Parathyroid adenoma (tissue), 2 donors: Measurements from ENCODE around the gene ARFIP1.
"Not testable (repeated sequence)": the region's sequence is repeated elsewhere in the genome, so short reads cannot be mapped to it uniquely, and the experiment has no call there.

ENCODE experiments used
- H2AFZ ChIP-seq: fragments of 300-600 bp; sonication (generic); one replicate; pipeline ENCODE4 v1.7.0; 2017; ENCODE audit warnings: antibody characterized with exemption, mild to moderate bottlenecking
- H3K27ac ChIP-seq: fragments of 300-600 bp; sonication (generic); one replicate; pipeline ENCODE4 v1.7.0; 2017
- H3K27me3 ChIP-seq: fragments of 300-600 bp; sonication (generic); one replicate; pipeline ENCODE4 v1.7.0; 2017; ENCODE audit warnings: low read length; ENCODE audit not compliant: control insufficient read depth, insufficient read depth
- H3K36me3 ChIP-seq: fragments of 300-600 bp; sonication (generic); one replicate; pipeline ENCODE4 v1.7.0; 2017; ENCODE audit warnings: low read length; ENCODE audit not compliant: control insufficient read depth, insufficient read depth
- H3K4me1 ChIP-seq: fragments of 300-600 bp; sonication (generic); one replicate; pipeline ENCODE4 v1.7.0; 2017; ENCODE audit warnings: control low read depth
- H3K4me2 ChIP-seq: fragments of 300-600 bp; sonication (generic); one replicate; pipeline ENCODE4 v1.7.0; 2017; ENCODE audit warnings: low read length
- H3K4me3 ChIP-seq: fragments of 300-600 bp; sonication (generic); one replicate; pipeline ENCODE4 v1.7.0; 2017; ENCODE audit warnings: low read depth, low read length
- H3K79me2 ChIP-seq: fragments of 300-600 bp; sonication (generic); one replicate; pipeline ENCODE4 v1.7.0; 2017; ENCODE audit warnings: control low read depth
- H3K9ac ChIP-seq: fragments of 300-600 bp; sonication (generic); one replicate; pipeline ENCODE4 v1.7.0; 2017; ENCODE audit warnings: mild to moderate bottlenecking
- H3K9me3 ChIP-seq: fragments of 300-600 bp; sonication (generic); one replicate; pipeline ENCODE4 v1.7.0; 2017; ENCODE audit warnings: low read length; ENCODE audit not compliant: control insufficient read depth
- CTCF ChIP-seq: fragments of 300-600 bp; sonication (generic); IDR thresholded peaks from one replicate; pipeline ENCODE4 v1.7.0; 2017; ENCODE audit warnings: antibody characterized with exemption, mild to moderate bottlenecking
- donor health status: primary hyperparathyroidism.

The ARFIP1 gene

GRCh38 chr4:152862608-152863007 is 82.9 kb downstream of the ARFIP1 start:
- Histone ChIP-seq H3K27ac (no peak overlapping the region), H3K27me3 (no peaks in the 10 kb centered on the region), H3K4me1 (no peaks in the 10 kb centered on the region), H3K36me3 (no peaks in the 10 kb centered on the region), H3K4me3 (no peak overlapping the region), H3K4me2 (no peak overlapping the region), H3K9ac (no peak overlapping the region), H3K79me2 (peaks cover 2% of the 10 kb centered on the region), H2AFZ (no peak overlapping the region), H3K9me3 (no peaks in the 10 kb centered on the region)
- TF ChIP-seq CTCF = no peak

- H3K27me3 ChIP-seq = no peaks in the 10 kb centered on the region
- no peak overlapping the region for H3K4me2 ChIP-seq
- H3K4me3 ChIP-seq = no peak overlapping the region
- TF ChIP-seq CTCF = no peak
- H3K9ac ChIP-seq = no peak overlapping the region
- H3K36me3 ChIP-seq = no peaks in the 10 kb centered on the region
- H3K4me1 ChIP-seq = no peaks in the 10 kb centered on the region
- H3K79me2 ChIP-seq = peaks cover 2% of the 10 kb centered on the region
- no peak overlapping the region for H2AFZ ChIP-seq
- H3K9me3 ChIP-seq = no peaks in the 10 kb centered on the region
- no peak overlapping the region for H3K27ac ChIP-seq
These were observed 84.6 kb downstream of the ARFIP1 start for GRCh38 chr4:152864361-152864760.

- H3K9me3 ChIP-seq, H3K9ac ChIP-seq, H3K27ac ChIP-seq, H3K27me3 ChIP-seq, H3K36me3 ChIP-seq, H3K4me2 ChIP-seq, H3K79me2 ChIP-seq, H2AFZ ChIP-seq, H3K4me3 ChIP-seq, H3K4me1 ChIP-seq: not testable (repeated sequence)
These were observed 86.8 kb downstream of the ARFIP1 start for GRCh38 chr4:152866432-152866993.

GRCh38 chr4:152870606-152871005 is 90.9 kb downstream of the ARFIP1 start:
- Histone ChIP-seq H3K4me2 (no peak overlapping the region), H3K36me3 (no peaks in the 10 kb centered on the region), H3K27ac (no peak overlapping the region), H2AFZ (no peak overlapping the region), H3K4me1 (no peaks in the 10 kb centered on the region), H3K4me3 (no peak overlapping the region), H3K79me2 (no peaks in the 10 kb centered on the region), H3K27me3 (no peaks in the 10 kb centered on the region), H3K9me3 (no peaks in the 10 kb centered on the region), H3K9ac (no peak overlapping the region)
- no peak for TF ChIP-seq CTCF

- Histone ChIP-seq H3K9me3 (no peaks in the 10 kb centered on the region), H3K9ac (no peak overlapping the region), H3K36me3 (no peaks in the 10 kb centered on the region), H3K4me3 (no peak overlapping the region), H3K27ac (no peak overlapping the region), H3K4me1 (no peaks in the 10 kb centered on the region), H3K79me2 (no peaks in the 10 kb centered on the region), H3K4me2 (no peak overlapping the region), H3K27me3 (no peaks in the 10 kb centered on the region), H2AFZ (no peak overlapping the region)
- no peak for TF ChIP-seq CTCF
These were observed 95.5 kb downstream of the ARFIP1 start for GRCh38 chr4:152875261-152875660.
